Thyroid gland (tissue), 4 donors: ENCODE results near the gene CPSF3. TPM values are rescaled to one million over a fixed set of nuclear protein-coding genes. Genes with fewer than 3 reads are reported as not detected.

Source experiments
- DNase-seq, 2 donors: peaks; one replicate each; pipeline ENCODE4 v3.0.0-alpha.2; 2019
- H3K27ac ChIP-seq, 3 donors: fragments of 200-600 bp; sonication (generic); 1 replicate in 2 of 3; 2 replicates in 1 of 3; pipeline ENCODE4 v1.5.1; 2016 to 2019; ENCODE audit warnings: mild to moderate bottlenecking in 1 of 3, moderate library complexity in 1 of 3
- H3K27me3 ChIP-seq: fragments of 200-600 bp; sonication (generic); one replicate; pipeline ENCODE4 v1.5.1; 2019
- H3K36me3 ChIP-seq, 2 donors: fragments of 200-600 bp; sonication (generic); one replicate each; pipeline ENCODE4 v1.5.1; 2016 to 2019
- H3K4me1 ChIP-seq, 2 donors: fragments of 200-600 bp; sonication (generic); one replicate each; pipeline ENCODE4 v1.5.1; 2017 to 2019
- H3K4me3 ChIP-seq, 3 donors: fragments of 200-600 bp; sonication (generic); replicated peaks in 1 of 3; 1 replicate in 2 of 3; 2 replicates in 1 of 3; pipeline ENCODE4 v1.5.1; 2016; ENCODE audit warnings: mild to moderate bottlenecking in 1 of 3
- H3K9me3 ChIP-seq: fragments of 200-600 bp; sonication (generic); one replicate; pipeline ENCODE4 v1.5.1; 2017
- POLR2A ChIP-seq, 2 donors: fragments of 450-650 bp; IDR thresholded peaks; one replicate each; pipeline ENCODE4 v1.6.1; 2017; ENCODE audit warnings: antibody characterized with exemption in 2 of 2, mild to moderate bottlenecking in 2 of 2, moderate library complexity in 1 of 2
- WGBS, 2 donors: methylation state at CpG; one replicate each; pipeline ENCODE4 v1.1.5; 2017; 5-methylcytosine and 5-hydroxymethylcytosine counted together
- intact Hi-C: fragments of 100-400 bp; cut with DNase I; formaldehyde crosslinking; loops from one replicate; pipeline ENCODE4 v1.15.1; 2023
- total RNA-seq, 4 donors: library from RNA; depleted of rRNA; stranded (reverse); fragments of >200 nt; gene quantifications; one replicate each; pipeline ENCODE4 v1.2.3, GENCODE V29; 2016
- TF ChIP-seq, protein P1 (sequence below), 6 experiments: fragments of 200-600 bp in 3 of 6; fragments of 450-650 bp in 3 of 6; sonication (generic) in 3 of 6; IDR thresholded peaks; one replicate each; pipeline ENCODE4 v1.5.1; 2016 to 2019; ENCODE audit warnings: antibody characterized with exemption in 6 of 6, mild to moderate bottlenecking in 2 of 6, inconsistent platforms in 1 of 6, moderate library complexity in 1 of 6

The CPSF3 gene
- total RNA-seq, 4 donors from 2014 or later: 21.7 to 33.6 (median 29.1) TPM

DNA sequence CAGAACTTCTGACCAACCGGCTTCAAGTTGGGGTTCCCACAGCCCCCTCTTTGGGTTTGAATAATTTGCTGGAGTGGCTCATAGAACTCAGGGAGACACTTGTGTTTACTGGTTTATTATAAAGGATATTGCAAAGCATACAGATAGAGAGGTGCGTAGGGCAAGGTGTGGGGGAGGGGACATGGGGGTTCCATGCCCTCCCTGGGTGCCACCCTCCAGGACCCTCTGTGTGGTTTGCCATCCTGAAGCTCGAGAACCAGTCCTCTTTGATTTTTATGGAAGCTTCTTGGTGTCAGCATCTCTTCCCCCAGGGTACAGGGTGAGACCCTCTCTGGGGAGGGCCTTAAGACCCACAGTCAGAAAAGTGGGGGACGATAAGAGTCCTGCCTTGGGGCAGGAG, 38.9 kb upstream of the CPSF3 start:
- WGBS, 2 donors: 93 to 99% methylated on average over 4 of the region's 4 CpGs

DNA sequence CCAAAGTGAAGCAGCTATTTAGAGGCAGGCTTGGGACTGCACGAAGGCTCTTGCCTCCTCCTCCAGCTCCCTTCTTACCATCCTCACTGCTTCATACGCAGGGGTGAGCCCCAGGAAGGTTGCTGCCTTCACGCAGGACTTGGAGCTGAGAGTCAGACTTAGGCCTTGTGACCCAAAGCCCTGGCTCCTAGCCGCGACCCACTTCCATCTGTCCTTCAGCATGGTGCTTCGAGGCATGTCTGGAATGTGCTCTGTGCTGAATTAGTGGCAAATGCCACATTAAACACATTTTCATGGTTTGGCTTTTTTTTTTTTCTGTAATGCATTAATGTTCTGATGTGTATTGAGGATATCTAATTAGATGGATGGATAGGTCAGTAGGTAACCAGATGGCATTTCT, 37.6 kb upstream of the CPSF3 start:
- peaks cover 16 to 27% of the 10 kb centered on the region in 2 donors for H3K36me3 ChIP-seq
- no peaks in the 10 kb centered on the region for H3K9me3 ChIP-seq
- intact Hi-C loops: no loop called here
- peaks cover 0 to 11% of the 10 kb centered on the region in 2 donors for H3K4me1 ChIP-seq
- no peak overlapping the region for H3K4me3 ChIP-seq
- TF ChIP-seq, protein P1, sequence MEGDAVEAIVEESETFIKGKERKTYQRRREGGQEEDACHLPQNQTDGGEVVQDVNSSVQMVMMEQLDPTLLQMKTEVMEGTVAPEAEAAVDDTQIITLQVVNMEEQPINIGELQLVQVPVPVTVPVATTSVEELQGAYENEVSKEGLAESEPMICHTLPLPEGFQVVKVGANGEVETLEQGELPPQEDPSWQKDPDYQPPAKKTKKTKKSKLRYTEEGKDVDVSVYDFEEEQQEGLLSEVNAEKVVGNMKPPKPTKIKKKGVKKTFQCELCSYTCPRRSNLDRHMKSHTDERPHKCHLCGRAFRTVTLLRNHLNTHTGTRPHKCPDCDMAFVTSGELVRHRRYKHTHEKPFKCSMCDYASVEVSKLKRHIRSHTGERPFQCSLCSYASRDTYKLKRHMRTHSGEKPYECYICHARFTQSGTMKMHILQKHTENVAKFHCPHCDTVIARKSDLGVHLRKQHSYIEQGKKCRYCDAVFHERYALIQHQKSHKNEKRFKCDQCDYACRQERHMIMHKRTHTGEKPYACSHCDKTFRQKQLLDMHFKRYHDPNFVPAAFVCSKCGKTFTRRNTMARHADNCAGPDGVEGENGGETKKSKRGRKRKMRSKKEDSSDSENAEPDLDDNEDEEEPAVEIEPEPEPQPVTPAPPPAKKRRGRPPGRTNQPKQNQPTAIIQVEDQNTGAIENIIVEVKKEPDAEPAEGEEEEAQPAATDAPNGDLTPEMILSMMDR (IDR thresholded peaks at IDR 0.05): no peak
- TF ChIP-seq POLR2A (IDR thresholded peaks at IDR 0.05): no peak
- peak in 1 of 2 donors; percentile 42 for DNase-seq
- 80 to 92% methylated on average over 6 of the region's 6 CpGs for WGBS, 2 donors
- no peaks in the 10 kb centered on the region for H3K27me3 ChIP-seq
- H3K27ac ChIP-seq: peak overlapping the region in 1 of 3 donors; percentile 36

More for the DNA sequence above, 38.9 kb upstream of the CPSF3 start:
- Histone ChIP-seq H3K27me3 (no peaks in the 10 kb centered on the region), H3K4me3 (no peak overlapping the region), H3K4me1 (peaks cover 0 to 18% of the 10 kb centered on the region in 2 donors), H3K36me3 (peaks cover 15 to 21% of the 10 kb centered on the region in 2 donors), H3K9me3 (no peaks in the 10 kb centered on the region), H3K27ac (no peak overlapping the region)
- DNase-seq: no peak
- intact Hi-C loops: no loop called here
- TF ChIP-seq, protein P1 (IDR thresholded peaks at IDR 0.05): no peak

GRCh38 chr2:9388199-9388681, 35.2 kb upstream of the CPSF3 start:
- Histone ChIP-seq H3K27ac (no peak overlapping the region), H3K27me3 (no peaks in the 10 kb centered on the region), H3K36me3 (peaks cover 21 to 28% of the 10 kb centered on the region in 2 donors), H3K9me3 (no peaks in the 10 kb centered on the region), H3K4me1 (peaks cover 0 to 21% of the 10 kb centered on the region in 2 donors), H3K4me3 (no peak overlapping the region)
- 87 to 94% methylated on average over 11 of the region's 11 CpGs for WGBS, 2 donors
- TF ChIP-seq POLR2A (IDR thresholded peaks at IDR 0.05): no peak
- TF ChIP-seq, protein P1 (IDR thresholded peaks at IDR 0.05): no peak
- DNase-seq: no peak
- intact Hi-C loops: no loop called here

DNA sequence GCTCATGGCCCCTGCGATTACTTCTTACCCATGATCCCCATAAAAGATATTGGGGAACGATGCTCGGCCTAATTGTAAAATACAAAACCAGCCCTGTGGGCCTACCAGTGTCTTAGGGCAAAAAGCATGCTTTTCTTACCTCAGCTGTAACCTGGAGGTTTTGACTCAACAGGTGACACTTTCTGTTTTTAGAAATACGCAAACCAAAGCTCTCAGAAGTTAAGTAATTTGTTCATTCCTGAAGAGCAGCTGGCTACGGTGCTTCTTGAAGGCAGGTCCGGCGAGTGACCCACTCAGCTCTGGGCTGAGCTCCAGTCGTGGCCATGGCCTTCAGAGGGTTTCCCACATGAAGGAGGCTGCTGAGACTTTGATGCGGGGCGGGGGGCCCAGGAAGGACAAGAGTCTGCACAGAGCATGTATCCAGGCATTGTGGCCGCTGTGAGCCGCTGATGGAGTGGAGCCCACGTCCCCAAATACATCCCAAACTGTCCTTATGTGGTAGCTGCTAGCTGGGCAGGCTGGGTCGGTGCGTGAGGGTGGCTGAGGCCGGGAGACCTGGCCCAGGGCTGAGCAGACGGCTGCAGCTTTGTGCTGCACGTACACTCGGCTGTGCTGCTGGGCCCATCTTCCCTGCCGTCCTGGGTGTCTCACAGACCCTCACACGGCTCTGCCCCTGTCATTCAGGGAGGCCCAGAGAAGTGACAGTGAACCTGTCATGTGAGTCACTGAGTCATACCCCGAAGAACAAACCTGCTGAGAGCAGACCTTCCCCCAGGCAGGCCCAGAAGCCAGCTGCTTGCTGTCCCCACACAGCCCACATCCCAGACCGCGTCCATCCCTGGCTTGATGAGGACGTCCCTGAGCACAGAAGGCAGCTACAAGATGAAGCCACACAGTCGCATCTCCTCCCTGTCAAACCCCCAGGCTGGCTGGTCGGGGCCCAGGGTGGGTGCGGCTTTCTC, 34.2 kb upstream of the CPSF3 start:
- no peak overlapping the region for H3K4me3 ChIP-seq

More for the DNA sequence above, 34.2 kb upstream of the CPSF3 start:
- no peak overlapping the region for H3K27ac ChIP-seq
- H3K4me1 ChIP-seq: peaks cover 0 to 26% of the 10 kb centered on the region in 2 donors
- no peaks in the 10 kb centered on the region for H3K9me3 ChIP-seq
- TF ChIP-seq POLR2A (IDR thresholded peaks at IDR 0.05): no peak
- TF ChIP-seq, protein P1 (IDR thresholded peaks at IDR 0.05): no peak
- no peak for DNase-seq
- H3K27me3 ChIP-seq: no peaks in the 10 kb centered on the region
- H3K36me3 ChIP-seq: peaks cover 21 to 24% of the 10 kb centered on the region in 2 donors
- WGBS, 2 donors: 92 to 93% methylated on average over 25 to 26 of the region's 28 CpGs
- intact Hi-C loops: no loop called here
